Panc1 (cell line): Measurements from ENCODE around the gene TRMT10A. TPM values are rescaled to one million over a fixed set of nuclear protein-coding genes. Genes with fewer than 3 reads are reported as not detected.

Experiments used
- ATAC-seq: fragments of 200-7000 bp; cut with Tn5 transposase; 2 replicates; pipeline ENCODE4 v1.9.1; 2020; ENCODE audit warnings: mild to moderate bottlenecking, moderate library complexity
- BruUV-seq: library from RNA; stranded (reverse); fragments of 400-500 nt; replicated peaks from 2 replicates; lab custom pipeline; 2021; lab: Mats Ljungman, UMichigan
- CTCF ChIA-PET: fragments of 300-600 bp; sonication (Branson Sonifier 250); formaldehyde crosslinking; loops from one replicate; lab custom pipeline; 2022; ENCODE audit warnings: antibody characterized with exemption; lab: Charles Lee
- POLR2A ChIA-PET: fragments of 300-600 bp; sonication (Branson Sonifier 250); formaldehyde crosslinking; loops from one replicate; lab custom pipeline; 2022; ENCODE audit warnings: antibody characterized with exemption; lab: Charles Lee
- DNase-seq: peaks from one replicate; pipeline ENCODE4 v3.0.0-alpha.2; 2010; ENCODE audit warnings: low read depth, low spot score
- H3K27ac ChIP-seq: 2 replicates; pipeline ENCODE4 v1.5.1; 2011; ENCODE audit warnings: mild to moderate bottlenecking, low read length, inconsistent platforms
- H3K27me3 ChIP-seq: fragments of 200-500 bp; sonication (Bioruptor generic); 2 replicates; pipeline ENCODE4 v1.6.0; 2014; ENCODE audit warnings: low read length, inconsistent platforms; ENCODE audit not compliant: control insufficient read depth, insufficient read depth
- H3K36me3 ChIP-seq: fragments of 200-500 bp; sonication (Bioruptor generic); 2 replicates; pipeline ENCODE4 v1.5.1; 2014; ENCODE audit warnings: inconsistent platforms, mild to moderate bottlenecking, low read length, moderate library complexity; ENCODE audit not compliant: control insufficient read depth, insufficient read depth
- H3K4me1 ChIP-seq: 2 replicates; pipeline ENCODE4 v1.5.1; 2011; ENCODE audit warnings: inconsistent platforms, mild to moderate bottlenecking, low read length, moderate library complexity; ENCODE audit not compliant: control insufficient read depth, insufficient read depth
- H3K4me3 ChIP-seq, 2 experiments: 2 replicates each; pipeline ENCODE4 v1.5.1; 2011 to 2012; ENCODE audit warnings: low read depth in 2 of 2, low read length in 2 of 2, mild to moderate bottlenecking in 2 of 2, inconsistent platforms in 1 of 2, moderate library complexity in 1 of 2
- H3K9me3 ChIP-seq: fragments of 200-500 bp; sonication (Bioruptor generic); 2 replicates; pipeline ENCODE4 v1.5.1; 2014; ENCODE audit warnings: low read depth, mild to moderate bottlenecking, inconsistent platforms, low read length, moderate library complexity; ENCODE audit not compliant: control insufficient read depth, insufficient read depth
- POLR2AphosphoS5 ChIP-seq: IDR thresholded peaks from 2 replicates; pipeline ENCODE4 v1.6.1; 2012; ENCODE audit warnings: mild to moderate bottlenecking, low read depth, low read length, moderate library complexity
- SIN3A ChIP-seq: IDR thresholded peaks from 2 replicates; pipeline ENCODE4 v1.6.1; 2012; ENCODE audit warnings: low read depth, mild to moderate bottlenecking, low read length, moderate library complexity, borderline replicate concordance; ENCODE audit not compliant: insufficient read depth
- TCF7L2 ChIP-seq: IDR thresholded peaks from 2 replicates; pipeline ENCODE4 v1.6.1; 2011; ENCODE audit warnings: mild to moderate bottlenecking, low read depth, low read length, inconsistent platforms
- in situ Hi-C: cut with HindIII; loops from 2 replicates; pipeline ENCODE4 v1.10.0; 2016; ENCODE audit warnings: low sequenced_read_pairs, low pct_unique_long_range_greater_than_20kb
- intact Hi-C: fragments of 100-400 bp; cut with micrococcal nuclease; formaldehyde crosslinking; loops from one replicate; pipeline ENCODE4 v1.10.0; 2022; ENCODE audit not compliant: unreplicated experiment
- total RNA-seq: library from RNA; stranded (reverse); gene quantifications from one replicate; pipeline ENCODE4 v1.2.1, GENCODE V29; 2021; ENCODE audit not compliant: unreplicated experiment
- TF ChIP-seq, protein P1 (sequence below), 2 experiments: IDR thresholded peaks; 2 replicates each; pipeline ENCODE4 v1.6.1; 2011 to 2012; ENCODE audit warnings: low read depth in 2 of 2, control low read depth in 1 of 2, low read length in 1 of 2, mild to moderate bottlenecking in 1 of 2, moderate library complexity in 1 of 2; ENCODE audit not compliant: insufficient read depth in 1 of 2
- TF ChIP-seq, protein P2 (sequence below): fragments of 450-650 bp; IDR thresholded peaks from 2 replicates; pipeline ENCODE4 v1.5.1; 2017; ENCODE audit warnings: mild to moderate bottlenecking

TRMT10A gene
- total RNA-seq, 1 experiment from 2014 or later, result 1.4 TPM

DNA sequence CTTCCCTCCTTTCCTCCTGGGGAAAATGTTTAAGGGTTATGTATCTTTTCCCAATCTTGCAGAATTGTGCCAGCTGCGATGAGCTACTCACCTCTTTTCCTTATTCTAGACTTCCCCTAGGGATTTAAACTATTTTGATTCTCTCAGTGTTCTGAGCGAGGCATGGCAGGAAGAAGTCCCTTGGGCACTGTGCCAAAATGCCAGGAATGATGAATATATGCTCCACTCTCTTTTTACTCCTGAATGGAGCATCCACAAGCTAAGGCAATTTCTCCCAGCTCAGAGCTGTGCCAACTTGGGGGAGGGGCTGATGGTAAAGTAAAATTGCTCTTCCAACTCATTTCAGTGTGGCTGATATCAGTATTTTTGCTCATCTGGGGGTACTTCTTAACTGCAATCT, 57.1 kb downstream of the TRMT10A start:
- no peak for ATAC-seq
- no peaks in the 10 kb centered on the region for H3K27me3 ChIP-seq
- TF ChIP-seq, protein P1, sequence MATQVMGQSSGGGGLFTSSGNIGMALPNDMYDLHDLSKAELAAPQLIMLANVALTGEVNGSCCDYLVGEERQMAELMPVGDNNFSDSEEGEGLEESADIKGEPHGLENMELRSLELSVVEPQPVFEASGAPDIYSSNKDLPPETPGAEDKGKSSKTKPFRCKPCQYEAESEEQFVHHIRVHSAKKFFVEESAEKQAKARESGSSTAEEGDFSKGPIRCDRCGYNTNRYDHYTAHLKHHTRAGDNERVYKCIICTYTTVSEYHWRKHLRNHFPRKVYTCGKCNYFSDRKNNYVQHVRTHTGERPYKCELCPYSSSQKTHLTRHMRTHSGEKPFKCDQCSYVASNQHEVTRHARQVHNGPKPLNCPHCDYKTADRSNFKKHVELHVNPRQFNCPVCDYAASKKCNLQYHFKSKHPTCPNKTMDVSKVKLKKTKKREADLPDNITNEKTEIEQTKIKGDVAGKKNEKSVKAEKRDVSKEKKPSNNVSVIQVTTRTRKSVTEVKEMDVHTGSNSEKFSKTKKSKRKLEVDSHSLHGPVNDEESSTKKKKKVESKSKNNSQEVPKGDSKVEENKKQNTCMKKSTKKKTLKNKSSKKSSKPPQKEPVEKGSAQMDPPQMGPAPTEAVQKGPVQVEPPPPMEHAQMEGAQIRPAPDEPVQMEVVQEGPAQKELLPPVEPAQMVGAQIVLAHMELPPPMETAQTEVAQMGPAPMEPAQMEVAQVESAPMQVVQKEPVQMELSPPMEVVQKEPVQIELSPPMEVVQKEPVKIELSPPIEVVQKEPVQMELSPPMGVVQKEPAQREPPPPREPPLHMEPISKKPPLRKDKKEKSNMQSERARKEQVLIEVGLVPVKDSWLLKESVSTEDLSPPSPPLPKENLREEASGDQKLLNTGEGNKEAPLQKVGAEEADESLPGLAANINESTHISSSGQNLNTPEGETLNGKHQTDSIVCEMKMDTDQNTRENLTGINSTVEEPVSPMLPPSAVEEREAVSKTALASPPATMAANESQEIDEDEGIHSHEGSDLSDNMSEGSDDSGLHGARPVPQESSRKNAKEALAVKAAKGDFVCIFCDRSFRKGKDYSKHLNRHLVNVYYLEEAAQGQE (IDR thresholded peaks at IDR 0.05; ENCODE audit: insufficient read depth in 1 of 2, low read depth in 2 of 2, low read length in 1 of 2), result no peak
- TF ChIP-seq TCF7L2 (no peak), SIN3A (no peak), POLR2AphosphoS5 (no peak)
- TF ChIP-seq, protein P2, sequence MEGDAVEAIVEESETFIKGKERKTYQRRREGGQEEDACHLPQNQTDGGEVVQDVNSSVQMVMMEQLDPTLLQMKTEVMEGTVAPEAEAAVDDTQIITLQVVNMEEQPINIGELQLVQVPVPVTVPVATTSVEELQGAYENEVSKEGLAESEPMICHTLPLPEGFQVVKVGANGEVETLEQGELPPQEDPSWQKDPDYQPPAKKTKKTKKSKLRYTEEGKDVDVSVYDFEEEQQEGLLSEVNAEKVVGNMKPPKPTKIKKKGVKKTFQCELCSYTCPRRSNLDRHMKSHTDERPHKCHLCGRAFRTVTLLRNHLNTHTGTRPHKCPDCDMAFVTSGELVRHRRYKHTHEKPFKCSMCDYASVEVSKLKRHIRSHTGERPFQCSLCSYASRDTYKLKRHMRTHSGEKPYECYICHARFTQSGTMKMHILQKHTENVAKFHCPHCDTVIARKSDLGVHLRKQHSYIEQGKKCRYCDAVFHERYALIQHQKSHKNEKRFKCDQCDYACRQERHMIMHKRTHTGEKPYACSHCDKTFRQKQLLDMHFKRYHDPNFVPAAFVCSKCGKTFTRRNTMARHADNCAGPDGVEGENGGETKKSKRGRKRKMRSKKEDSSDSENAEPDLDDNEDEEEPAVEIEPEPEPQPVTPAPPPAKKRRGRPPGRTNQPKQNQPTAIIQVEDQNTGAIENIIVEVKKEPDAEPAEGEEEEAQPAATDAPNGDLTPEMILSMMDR, result no peak
- intact Hi-C loops (no loop called here), in situ Hi-C loops (no loop called here)
- BruUV-seq, result no TSS peak
- no peak overlapping the region for H3K4me3 ChIP-seq
- no peak overlapping the region for H3K27ac ChIP-seq
- POLR2A ChIA-PET, result no interaction called here
- no peak for DNase-seq
- H3K9me3 ChIP-seq, result no peaks in the 10 kb centered on the region
- CTCF ChIA-PET, result no interaction called here
- no peaks in the 10 kb centered on the region for H3K36me3 ChIP-seq
- no peaks in the 10 kb centered on the region for H3K4me1 ChIP-seq

DNA sequence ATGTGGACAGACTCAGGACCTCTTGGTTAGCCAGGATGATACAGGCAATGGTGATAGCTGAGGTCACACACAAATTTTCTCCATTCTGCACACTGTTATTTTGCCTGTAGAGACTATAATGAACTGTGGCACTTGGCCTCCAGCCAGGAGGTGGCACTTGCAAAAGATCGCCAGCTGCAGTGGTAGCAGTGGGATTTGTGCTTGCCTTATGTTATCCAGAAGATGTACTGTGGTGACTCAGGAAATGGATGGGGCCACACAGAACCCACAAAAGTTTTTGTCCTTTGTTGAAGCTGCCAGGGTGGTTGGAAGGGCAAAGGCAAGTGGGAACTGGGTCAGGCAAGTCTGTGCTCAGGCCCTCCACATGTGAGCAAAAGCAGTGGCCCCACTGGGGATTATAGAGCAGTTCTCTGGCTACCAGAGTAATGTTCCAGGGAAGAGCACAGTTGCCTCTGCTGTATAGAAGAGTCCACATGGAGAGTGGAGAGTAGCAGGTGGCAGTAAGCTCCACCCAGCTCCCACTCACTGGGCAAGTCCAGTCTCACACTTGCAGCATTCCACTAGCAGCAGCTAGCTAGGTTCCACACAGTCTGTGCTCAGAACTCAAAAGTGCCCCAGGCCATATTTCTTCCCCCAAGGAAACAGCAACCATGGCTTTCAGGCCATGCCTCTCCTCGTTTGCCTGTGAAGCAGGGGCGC, 58.9 kb downstream of the TRMT10A start:
- BruUV-seq, result no TSS peak
- Histone ChIP-seq H3K4me1 (no peaks in the 10 kb centered on the region), H3K9me3 (no peaks in the 10 kb centered on the region), H3K27me3 (no peaks in the 10 kb centered on the region), H3K4me3 (no peak overlapping the region), H3K27ac (no peak overlapping the region), H3K36me3 (no peaks in the 10 kb centered on the region)
- CTCF ChIA-PET, result no interaction called here
- intact Hi-C loops (no loop called here), in situ Hi-C loops (no loop called here)
- POLR2A ChIA-PET, result no interaction called here
- ATAC-seq (no peak), DNase-seq (no peak)
- TF ChIP-seq SIN3A (no peak), POLR2AphosphoS5 (no peak), TCF7L2 (no peak)
- TF ChIP-seq, protein P1 (IDR thresholded peaks at IDR 0.05; ENCODE audit: insufficient read depth in 1 of 2, low read depth in 2 of 2, low read length in 1 of 2), result no peak
- TF ChIP-seq, protein P2, result no peak
